GM10248 (cell line): ENCODE data around the gene DPPA4.
"Not testable (repeated sequence)": the region's sequence is repeated elsewhere in the genome, so short reads cannot be mapped to it uniquely, and the experiment has no call there.

ENCODE experiments used
- CTCF ChIA-PET: fragments of 300-600 bp; sonication (Branson Sonifier 250); formaldehyde crosslinking; extraction: SDS; loops from one replicate; lab custom pipeline; 2021; ENCODE audit warnings: antibody characterized with exemption; lab: Yijun Ruan, JAX
- POLR2A ChIA-PET: fragments of 350-650 bp; sonication (Branson Sonifier 250); formaldehyde crosslinking; extraction: SDS; loops from one replicate; lab custom pipeline; 2020; ENCODE audit warnings: antibody characterized with exemption; lab: Yijun Ruan, JAX
- DNase-seq: peaks from one replicate; pipeline ENCODE4 v3.0.0; 2012; ENCODE audit errors: extremely low spot score
- TF ChIP-seq, protein P1 (sequence below): IDR thresholded peaks from 2 replicates; pipeline ENCODE4 v1.5.1; 2012; ENCODE audit warnings: mild to moderate bottlenecking, low read depth; ENCODE audit errors: extremely low read depth, missing control alignments, control extremely low read depth

The DPPA4 gene

GRCh38 chr3:109372639-109373038 lies 35.3 kb upstream of the DPPA4 start:
- no peak for DNase-seq
- CTCF ChIA-PET = interaction anchor here (1.7 kb wide), 1 partner anchor 11 kb away, joined by 6 read pairs; no protein-coding TSS in a partner anchor
- TF ChIP-seq, protein P1, sequence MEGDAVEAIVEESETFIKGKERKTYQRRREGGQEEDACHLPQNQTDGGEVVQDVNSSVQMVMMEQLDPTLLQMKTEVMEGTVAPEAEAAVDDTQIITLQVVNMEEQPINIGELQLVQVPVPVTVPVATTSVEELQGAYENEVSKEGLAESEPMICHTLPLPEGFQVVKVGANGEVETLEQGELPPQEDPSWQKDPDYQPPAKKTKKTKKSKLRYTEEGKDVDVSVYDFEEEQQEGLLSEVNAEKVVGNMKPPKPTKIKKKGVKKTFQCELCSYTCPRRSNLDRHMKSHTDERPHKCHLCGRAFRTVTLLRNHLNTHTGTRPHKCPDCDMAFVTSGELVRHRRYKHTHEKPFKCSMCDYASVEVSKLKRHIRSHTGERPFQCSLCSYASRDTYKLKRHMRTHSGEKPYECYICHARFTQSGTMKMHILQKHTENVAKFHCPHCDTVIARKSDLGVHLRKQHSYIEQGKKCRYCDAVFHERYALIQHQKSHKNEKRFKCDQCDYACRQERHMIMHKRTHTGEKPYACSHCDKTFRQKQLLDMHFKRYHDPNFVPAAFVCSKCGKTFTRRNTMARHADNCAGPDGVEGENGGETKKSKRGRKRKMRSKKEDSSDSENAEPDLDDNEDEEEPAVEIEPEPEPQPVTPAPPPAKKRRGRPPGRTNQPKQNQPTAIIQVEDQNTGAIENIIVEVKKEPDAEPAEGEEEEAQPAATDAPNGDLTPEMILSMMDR = no peak
- POLR2A ChIA-PET = no interaction called here

- TF ChIP-seq, protein P1 = no peak
- no peak for DNase-seq
- ChIA-PET POLR2A (no interaction called here), CTCF (no interaction called here)
Measured at GRCh38 chr3:109369510-109369909, 32.2 kb upstream of the DPPA4 start.

GRCh38 chr3:109364088-109364487 lies 26.7 kb upstream of the DPPA4 start:
- DNase-seq = no peak
- TF ChIP-seq, protein P1 = no peak
- ChIA-PET CTCF (no interaction called here), POLR2A (no interaction called here)

DNA sequence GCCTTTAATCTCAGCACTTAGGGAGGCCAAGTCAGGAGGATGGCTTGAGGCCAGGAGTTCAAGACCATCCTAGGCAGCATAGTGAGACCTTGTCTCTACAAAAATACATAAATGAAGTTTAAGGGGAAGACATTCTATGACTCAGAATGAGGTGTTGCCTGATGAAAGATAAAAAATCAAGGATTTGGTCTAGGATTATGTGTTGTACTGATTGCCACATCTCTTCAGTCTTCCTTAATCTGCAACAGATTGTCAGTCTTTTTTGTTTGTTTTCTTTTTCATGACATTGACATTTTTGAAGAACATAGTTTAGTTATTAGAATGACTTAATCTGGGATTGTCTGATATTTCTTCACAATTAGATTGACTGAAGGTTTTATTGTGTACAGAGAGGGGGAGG lies 26.3 kb upstream of the DPPA4 start:
- TF ChIP-seq, protein P1 = no peak
- CTCF ChIA-PET = no interaction called here
- POLR2A ChIA-PET = no interaction called here
- no peak for DNase-seq

DNA sequence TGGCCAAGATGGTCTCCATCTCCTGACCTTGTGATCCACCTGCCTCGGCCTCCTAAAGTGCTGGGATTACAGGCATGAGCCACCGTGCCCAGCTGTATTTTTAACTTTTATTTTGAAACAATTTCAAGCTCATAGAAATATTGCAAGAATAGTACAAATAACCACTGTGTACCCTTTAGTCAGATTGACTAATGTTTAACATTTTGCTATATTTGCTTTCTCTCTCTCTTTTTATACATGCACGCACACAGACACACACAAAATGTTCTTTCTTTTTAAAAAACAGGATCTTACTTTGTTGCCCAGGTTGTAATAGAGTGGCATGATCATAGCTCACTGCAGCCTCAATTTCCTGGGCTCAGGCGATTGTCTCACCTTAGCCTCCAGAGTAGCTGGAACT lies 25.5 kb upstream of the DPPA4 start:
- TF ChIP-seq, protein P1 = no peak
- ChIA-PET POLR2A (no interaction called here), CTCF (no interaction called here)

DNA sequence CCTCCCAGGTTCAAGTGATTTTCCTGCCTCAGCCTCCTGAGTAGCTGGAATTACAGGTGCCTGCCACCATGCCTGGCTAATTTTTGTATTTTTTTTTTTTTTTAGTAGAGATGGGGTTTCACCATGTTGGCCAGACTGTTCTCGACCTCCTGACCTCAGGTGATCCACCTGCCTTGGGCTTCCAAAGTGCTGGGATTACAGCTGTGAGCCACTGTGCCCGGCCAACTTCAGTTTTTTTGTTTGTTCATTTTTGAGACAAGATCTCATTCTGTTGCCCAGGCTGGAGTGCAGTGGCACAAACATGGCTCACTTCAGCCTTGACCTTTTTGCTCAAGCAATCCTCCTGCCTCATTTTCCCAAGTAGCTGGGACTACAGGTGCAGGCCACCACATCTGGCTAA lies 21.5 kb upstream of the DPPA4 start:
- DNase-seq, POLR2A ChIA-PET, CTCF ChIA-PET: not testable (repeated sequence)

More for the DNA sequence above, 25.5 kb upstream of the DPPA4 start:
- DNase-seq = no peak

DNA sequence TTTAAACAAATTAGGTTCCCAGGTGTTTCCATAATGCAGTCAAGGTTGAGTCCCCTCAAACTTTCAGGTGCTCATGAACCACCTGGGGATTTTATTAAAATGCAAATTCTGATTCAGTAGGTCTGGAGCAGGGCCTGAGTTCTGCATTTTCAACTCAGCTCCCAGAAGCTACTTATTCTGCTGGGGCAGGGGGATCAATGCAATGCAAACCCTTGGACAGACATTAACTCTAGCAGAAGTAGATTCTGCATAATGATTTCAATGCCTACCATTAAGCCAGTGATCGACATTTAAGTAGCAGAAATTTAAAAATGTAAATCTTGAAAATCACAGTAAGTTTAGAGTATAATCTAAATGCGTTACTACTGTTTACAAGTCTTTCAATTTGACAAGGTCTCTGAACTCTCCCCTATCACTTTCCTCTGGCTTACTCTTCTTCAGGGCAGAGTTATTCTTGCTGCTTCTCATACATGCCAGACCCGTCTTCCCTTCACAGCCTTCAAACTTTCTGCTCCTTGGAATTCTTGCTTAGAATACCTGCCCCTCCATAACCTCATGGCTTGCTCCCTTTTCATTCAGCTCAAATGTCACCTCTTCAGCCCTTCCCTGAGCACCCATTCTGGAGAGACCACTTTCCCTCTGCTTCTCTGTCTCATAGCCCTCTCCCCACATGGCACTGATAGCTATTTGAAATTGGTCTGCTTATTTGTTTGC lies 19.3 kb upstream of the DPPA4 start:
- POLR2A ChIA-PET = no interaction called here
- DNase-seq = no peak
- CTCF ChIA-PET = no interaction called here
- TF ChIP-seq, protein P1 = no peak
